ENCODE data around the gene NCOA1. TPM values are rescaled to one million over a fixed set of nuclear protein-coding genes. Genes with fewer than 3 reads are reported as not detected.

NCOA1 gene
- total and polyA plus RNA-seq, 2 experiments from 2014 or later: 32.5 to 51.7 TPM

GRCh38 chr2:24505534-24506275 lies 14.7 kb downstream of the NCOA1 start:
- DNase-seq (ENCODE audit: low spot score): no peak
- TF ChIP-seq EZH2 (IDR thresholded peaks at IDR 0.05; ENCODE audit: borderline replicate concordance) (no peak), EZH2phosphoT487 (IDR thresholded peaks at IDR 0.05; ENCODE audit: low read depth, severe bottlenecking, unreplicated experiment) (no peak)
- TF ChIP-seq, protein P1, sequence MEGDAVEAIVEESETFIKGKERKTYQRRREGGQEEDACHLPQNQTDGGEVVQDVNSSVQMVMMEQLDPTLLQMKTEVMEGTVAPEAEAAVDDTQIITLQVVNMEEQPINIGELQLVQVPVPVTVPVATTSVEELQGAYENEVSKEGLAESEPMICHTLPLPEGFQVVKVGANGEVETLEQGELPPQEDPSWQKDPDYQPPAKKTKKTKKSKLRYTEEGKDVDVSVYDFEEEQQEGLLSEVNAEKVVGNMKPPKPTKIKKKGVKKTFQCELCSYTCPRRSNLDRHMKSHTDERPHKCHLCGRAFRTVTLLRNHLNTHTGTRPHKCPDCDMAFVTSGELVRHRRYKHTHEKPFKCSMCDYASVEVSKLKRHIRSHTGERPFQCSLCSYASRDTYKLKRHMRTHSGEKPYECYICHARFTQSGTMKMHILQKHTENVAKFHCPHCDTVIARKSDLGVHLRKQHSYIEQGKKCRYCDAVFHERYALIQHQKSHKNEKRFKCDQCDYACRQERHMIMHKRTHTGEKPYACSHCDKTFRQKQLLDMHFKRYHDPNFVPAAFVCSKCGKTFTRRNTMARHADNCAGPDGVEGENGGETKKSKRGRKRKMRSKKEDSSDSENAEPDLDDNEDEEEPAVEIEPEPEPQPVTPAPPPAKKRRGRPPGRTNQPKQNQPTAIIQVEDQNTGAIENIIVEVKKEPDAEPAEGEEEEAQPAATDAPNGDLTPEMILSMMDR (IDR thresholded peaks at IDR 0.05; ENCODE audit: poor library complexity): no peak
- H3K9me3 ChIP-seq (ENCODE audit: low read depth): no peaks in the 10 kb centered on the region
- peaks cover 58% of the 10 kb centered on the region for H4K20me1 ChIP-seq (ENCODE audit: insufficient read depth, poor library complexity, severe bottlenecking)
- H3K4me3 ChIP-seq: no peak overlapping the region
- no peaks in the 10 kb centered on the region for H3K27me3 ChIP-seq
- H3K9me2 ChIP-seq (replicated peaks; ENCODE audit: insufficient read depth): no peaks in the 10 kb centered on the region
- H2AFZ ChIP-seq: no peak overlapping the region
- peaks cover 100% of the 10 kb centered on the region for H3K79me2 ChIP-seq
- WGBS (ENCODE audit: low lambda C conversion rate, missing lambda C conversion rate): 94% methylated on average over 6 of the region's 6 CpGs
- H3K4me1 ChIP-seq (ENCODE audit: insufficient read depth): no peaks in the 10 kb centered on the region
- H3K36me3 ChIP-seq (replicated peaks; ENCODE audit: insufficient read depth, low read depth): no peaks in the 10 kb centered on the region
- no peak overlapping the region for H3K4me2 ChIP-seq
- H3K27ac ChIP-seq: no peak overlapping the region

GRCh38 chr2:24507549-24507948 lies 16.5 kb downstream of the NCOA1 start:
- Histone ChIP-seq H3K27me3 (no peaks in the 10 kb centered on the region), H3K27ac (no peak overlapping the region), H3K9me2 (replicated peaks; ENCODE audit: insufficient read depth) (no peaks in the 10 kb centered on the region), H3K36me3 (replicated peaks; ENCODE audit: insufficient read depth, low read depth) (no peaks in the 10 kb centered on the region), H4K20me1 (ENCODE audit: insufficient read depth, poor library complexity, severe bottlenecking) (peaks cover 61% of the 10 kb centered on the region), H3K9me3 (ENCODE audit: low read depth) (no peaks in the 10 kb centered on the region), H3K79me2 (peaks cover 100% of the 10 kb centered on the region), H3K4me3 (no peak overlapping the region), H3K4me1 (ENCODE audit: insufficient read depth) (peaks cover 13% of the 10 kb centered on the region), H3K4me2 (no peak overlapping the region), H2AFZ (no peak overlapping the region)
- no peak for DNase-seq (ENCODE audit: low spot score)
- 93% methylated on average over 4 of the region's 4 CpGs for WGBS (ENCODE audit: low lambda C conversion rate, missing lambda C conversion rate)
- TF ChIP-seq, protein P1 (IDR thresholded peaks at IDR 0.05; ENCODE audit: poor library complexity): no peak
- TF ChIP-seq EZH2phosphoT487 (IDR thresholded peaks at IDR 0.05; ENCODE audit: low read depth, severe bottlenecking, unreplicated experiment): no peak
- TF ChIP-seq EZH2 (IDR thresholded peaks at IDR 0.05; ENCODE audit: borderline replicate concordance): no peak

DNA sequence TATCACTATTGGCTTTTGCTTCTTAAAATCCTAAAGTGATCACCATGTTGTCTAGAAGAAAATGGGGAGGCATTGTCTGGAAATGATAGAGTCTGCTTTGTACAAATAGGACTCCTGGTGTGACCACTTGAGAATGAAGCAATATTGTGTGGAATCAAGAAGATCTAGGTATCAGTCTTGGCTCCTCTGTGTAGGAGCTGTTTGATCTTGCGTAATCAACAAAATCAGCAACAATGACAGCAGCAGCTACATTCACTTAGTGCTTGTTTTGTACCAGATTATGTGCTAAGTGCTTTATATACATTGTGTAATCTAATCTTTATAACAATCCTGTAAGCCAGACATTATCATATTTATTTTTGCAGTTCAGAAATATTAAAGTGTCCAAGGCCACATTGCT lies 17.8 kb downstream of the NCOA1 start:
- DNase-seq (ENCODE audit: low spot score): no peak
- WGBS (ENCODE audit: low lambda C conversion rate, missing lambda C conversion rate): 91% methylated on average over 1 of the region's 1 CpG
- Histone ChIP-seq H3K27ac (no peak overlapping the region), H4K20me1 (ENCODE audit: insufficient read depth, poor library complexity, severe bottlenecking) (peaks cover 66% of the 10 kb centered on the region), H3K4me3 (no peak overlapping the region), H3K9me2 (replicated peaks; ENCODE audit: insufficient read depth) (no peaks in the 10 kb centered on the region), H3K4me1 (ENCODE audit: insufficient read depth) (peaks cover 18% of the 10 kb centered on the region), H2AFZ (no peak overlapping the region), H3K79me2 (peaks cover 100% of the 10 kb centered on the region), H3K9me3 (ENCODE audit: low read depth) (no peaks in the 10 kb centered on the region), H3K27me3 (no peaks in the 10 kb centered on the region), H3K36me3 (replicated peaks; ENCODE audit: insufficient read depth, low read depth) (no peaks in the 10 kb centered on the region), H3K4me2 (no peak overlapping the region)
- TF ChIP-seq EZH2phosphoT487 (IDR thresholded peaks at IDR 0.05; ENCODE audit: low read depth, severe bottlenecking, unreplicated experiment): no peak
- no peak for TF ChIP-seq EZH2 (IDR thresholded peaks at IDR 0.05; ENCODE audit: borderline replicate concordance)
- TF ChIP-seq, protein P1 (IDR thresholded peaks at IDR 0.05; ENCODE audit: poor library complexity): no peak
